Mucosa of descending colon (tissue), 3 donors: ENCODE data around the gene NUP35. TPM values are rescaled to one million over a fixed set of nuclear protein-coding genes. Genes with fewer than 3 reads are reported as not detected.

Source experiments
- ATAC-seq: fragments of 200-7000 bp; cut with Tn5 transposase; one replicate; pipeline ENCODE4 v1.9.1; 2020; ENCODE audit warnings: mild to moderate bottlenecking, moderate library complexity
- DNase-seq, 3 donors: peaks; one replicate each; pipeline ENCODE4 v3.0.0-alpha.2; 2020
- H3K36me3 ChIP-seq: fragments of 200-600 bp; one replicate; pipeline ENCODE4 v1.8.0; 2021; ENCODE audit warnings: low read depth, mild to moderate bottlenecking
- H3K4me1 ChIP-seq: fragments of 200-600 bp; one replicate; pipeline ENCODE4 v1.8.0; 2021; ENCODE audit warnings: low read depth, mild to moderate bottlenecking
- H3K4me3 ChIP-seq: fragments of 200-600 bp; one replicate; pipeline ENCODE4 v1.8.0; 2021; ENCODE audit warnings: mild to moderate bottlenecking
- H3K9me3 ChIP-seq: fragments of 200-600 bp; one replicate; pipeline ENCODE4 v1.8.0; 2021; ENCODE audit warnings: mild to moderate bottlenecking
- CTCF ChIP-seq: fragments of 200-600 bp; IDR thresholded peaks from one replicate; pipeline ENCODE4 v1.8.0; 2022; ENCODE audit warnings: antibody characterized with exemption, mild to moderate bottlenecking
- intact Hi-C, 2 donors: fragments of 100-400 bp; cut with DNase I in 1 of 2; cut with micrococcal nuclease in 1 of 2; formaldehyde crosslinking; loops; one replicate each; pipeline versions ENCODE4 v1.11.0 to v1.11.1; 2022; cut with DNase I, micrococcal nuclease
- long read RNA-seq, 2 donors: library from polyadenylated mRNA; unstranded; transcript quantifications; one replicate each; pipeline ENCODE4 v2.0.0, GENCODE V29; 2019 to 2021
- total RNA-seq, 3 donors: library from RNA; stranded (reverse); fragmentation: NEBNext Ultra II Directional in 2 of 3; extraction: Animal tissue kit (Norgen Biotek cat#: 25700) in 2 of 3; gene quantifications; one replicate each; pipeline versions ENCODE4 v1.2.1 to v1.2.4, GENCODE V29; 2021 to 2023
- donor health status: DM: no; HTN: no; CAD: no; lungs with moderate emphysema.
- donor health status: DM: no; HTN: no; CAD: no.
- donor health status: DM: no; HTN: yes; CAD: no.

The NUP35 gene
- total RNA-seq, result 10 to 100 TPM; 12.2 to 14.9 (median 12.7) TPM
- long read RNA-seq, donor 1, partial matches to known transcripts, result 1 of 8 reads
- long read RNA-seq, donor 1, other reads (novel, unspliced or antisense), result 4 of 8 reads
- long read RNA-seq, donor 2, transcript NUP35-201 (9 exons, 1,633 nt), result major isoform, 10 of 12 reads
- long read RNA-seq, donor 2, partial matches to known transcripts, result 2 of 12 reads
- long read RNA-seq, donor 2, other reads (novel, unspliced or antisense), result 0 of 12 reads

- Histone ChIP-seq H3K4me3 (peak within 1 kb of the TSS; percentile 58), H3K36me3 (no peaks in the 10 kb centered on the region), H3K4me1 (peaks cover 7% of the 10 kb centered on the region), H3K9me3 (no peaks in the 10 kb centered on the region)
- DNase-seq, result peak; percentile 88 to 93 (median 91)
- no peak for TF ChIP-seq CTCF
- intact Hi-C loops, result no loop called here
- ATAC-seq, result peak; percentile 99
Measured at GRCh38 chr2:183124222-183124956, at the start of gene NUP35. Gene NUP35 (plus strand): TSS chr2:183124443. CDS start chr2:183124458, 15 bp downstream.

- DNase-seq, result peak in 2 of 3 donors; percentile 54 to 55
- no peak for TF ChIP-seq CTCF
- peak; percentile 73 for ATAC-seq
- intact Hi-C loops, result no loop called here
- H3K4me1 ChIP-seq, result peaks cover 8% of the 10 kb centered on the region
- peak overlapping the region; percentile 27 for H3K4me3 ChIP-seq
- no peaks in the 10 kb centered on the region for H3K36me3 ChIP-seq
- H3K9me3 ChIP-seq, result no peaks in the 10 kb centered on the region
Measured at GRCh38 chr2:183078163-183078463, 46.1 kb upstream of the NUP35 start.

GRCh38 chr2:183078464-183079138 lies 45.6 kb upstream of the NUP35 start, which contains the start of gene DUSP19:
Gene DUSP19 (plus strand): TSS chr2:183078747. CDS start chr2:183078934, 187 bp downstream.
- TF ChIP-seq CTCF, result no peak
- peaks cover 8% of the 10 kb centered on the region for H3K4me1 ChIP-seq
- intact Hi-C loops, result no loop called here
- peak; percentile 98 for ATAC-seq
- peak within 1 kb of the TSS; percentile 27 for H3K4me3 ChIP-seq
- no peaks in the 10 kb centered on the region for H3K36me3 ChIP-seq
- DNase-seq, result peak; percentile 79 to 99 (median 82)
- H3K9me3 ChIP-seq, result no peaks in the 10 kb centered on the region

GRCh38 chr2:183079139-183079775 lies 45.0 kb upstream of the NUP35 start:
- no peaks in the 10 kb centered on the region for H3K9me3 ChIP-seq
- H3K4me1 ChIP-seq, result peaks cover 8% of the 10 kb centered on the region
- H3K4me3 ChIP-seq, result peak overlapping the region; percentile 27
- DNase-seq (peak in 1 of 3 donors; percentile 27), ATAC-seq (peak; percentile 35)
- intact Hi-C loops, result no loop called here
- no peaks in the 10 kb centered on the region for H3K36me3 ChIP-seq
- TF ChIP-seq CTCF, result no peak

- Histone ChIP-seq H3K9me3 (no peaks in the 10 kb centered on the region), H3K36me3 (no peaks in the 10 kb centered on the region), H3K4me1 (peaks cover 8% of the 10 kb centered on the region), H3K4me3 (no peak overlapping the region)
- no peak for ATAC-seq
- TF ChIP-seq CTCF, result no peak
- no peak for DNase-seq
- intact Hi-C loops, result no loop called here
Measured at GRCh38 chr2:183081911-183082310, 42.3 kb upstream of the NUP35 start.
